SIG-M5 treated with dmso at 0.1 percent for 504 hours (cell line): ENCODE measurements around the gene LYPD4.
"Not testable (repeated sequence)": the region's sequence is repeated elsewhere in the genome, so short reads cannot be mapped to it uniquely, and the experiment has no call there.

ENCODE experiments used
- DNase-seq: peaks from one replicate; lab custom pipeline; 2025; ENCODE audit not compliant: unreplicated experiment; lab: John Stamatoyannopoulos, UW

The LYPD4 gene

DNA sequence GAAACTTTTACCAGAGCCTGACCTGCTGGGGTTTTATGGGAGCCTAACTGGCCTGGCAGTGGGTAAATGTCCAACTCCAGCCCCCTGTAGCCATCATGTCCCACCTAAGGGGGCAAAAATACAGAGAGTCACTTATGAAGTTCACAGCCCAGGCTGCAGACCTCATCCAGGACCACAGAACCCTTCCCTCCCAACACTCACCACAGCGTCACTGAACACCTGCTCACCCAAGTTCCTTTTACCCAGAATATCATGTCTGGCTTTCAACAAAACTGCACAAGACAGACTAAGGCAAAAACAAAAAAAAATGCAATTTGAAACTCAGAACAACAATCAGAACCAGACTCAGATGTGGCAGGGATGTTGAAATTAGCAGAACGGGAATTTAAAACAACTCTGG, 41.7 kb downstream of the LYPD4 start:
- no peak for DNase-seq

DNA sequence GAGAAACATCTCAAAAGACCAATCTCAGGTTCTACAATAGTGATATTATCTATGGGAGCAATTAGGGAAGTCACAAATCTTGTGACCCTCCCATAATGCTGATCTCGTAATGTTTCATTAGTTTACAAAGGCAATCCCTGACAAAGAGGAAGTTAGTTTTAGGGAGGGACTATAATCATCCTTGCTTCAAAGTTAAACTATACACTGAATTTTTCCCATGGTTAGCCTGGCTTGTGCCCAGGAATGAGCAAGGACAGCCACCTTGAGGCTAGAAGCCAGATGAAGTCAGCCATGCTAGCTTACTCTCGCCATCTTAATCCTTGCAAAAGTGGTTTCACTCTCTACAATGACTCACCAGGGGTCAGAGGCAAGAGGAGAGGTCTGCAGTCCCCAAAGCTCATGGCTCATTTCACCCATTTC, 42.7 kb downstream of the LYPD4 start:
- peak; percentile 78 for DNase-seq

DNA sequence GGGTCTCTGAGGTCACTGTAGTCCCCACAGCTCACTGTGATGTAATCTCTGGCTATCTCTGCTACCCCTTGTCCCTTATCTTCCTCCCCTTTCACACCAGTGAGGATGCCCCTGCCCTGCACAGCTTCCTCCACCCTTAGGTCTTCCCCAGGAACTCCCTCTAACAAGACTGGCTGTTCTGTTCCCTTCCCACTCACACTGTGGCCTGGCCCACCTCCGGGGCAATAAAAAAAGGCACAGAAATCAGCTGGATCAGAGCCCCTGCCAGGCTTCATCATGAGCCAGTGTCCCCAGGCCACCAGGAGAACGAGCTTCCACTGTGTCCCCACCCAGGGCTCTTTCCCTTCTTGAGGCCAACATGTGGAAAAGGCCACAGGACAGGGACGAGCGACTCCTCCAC, 43.5 kb downstream of the LYPD4 start:
- DNase-seq, result no peak

DNA sequence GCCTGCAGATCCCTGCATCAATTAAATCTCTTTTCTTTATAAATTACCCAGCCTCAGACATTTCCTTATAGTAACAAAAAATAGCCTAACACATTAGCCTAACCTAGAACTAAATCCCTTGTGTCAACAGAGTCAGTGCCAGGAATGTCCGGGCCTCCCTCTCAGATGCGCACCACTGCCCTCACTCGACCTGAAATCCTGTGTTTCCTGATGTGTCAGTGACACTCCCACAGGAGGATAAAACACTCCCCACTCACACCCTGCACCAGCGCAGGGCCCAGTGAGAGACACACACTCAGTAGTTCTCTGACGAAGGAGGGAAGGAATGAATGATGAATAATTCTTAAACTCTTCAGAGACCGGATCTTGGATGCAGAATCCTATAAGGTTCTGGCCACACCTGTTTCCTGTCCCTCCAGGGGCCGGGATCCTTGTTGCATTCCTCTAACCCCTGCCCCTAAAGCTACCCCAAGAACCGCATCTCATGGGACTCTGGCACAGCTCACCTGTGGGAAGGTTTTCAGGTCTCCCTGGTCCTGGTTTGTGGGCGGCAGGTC, 45.0 kb downstream of the LYPD4 start:
- DNase-seq, result no peak

DNA sequence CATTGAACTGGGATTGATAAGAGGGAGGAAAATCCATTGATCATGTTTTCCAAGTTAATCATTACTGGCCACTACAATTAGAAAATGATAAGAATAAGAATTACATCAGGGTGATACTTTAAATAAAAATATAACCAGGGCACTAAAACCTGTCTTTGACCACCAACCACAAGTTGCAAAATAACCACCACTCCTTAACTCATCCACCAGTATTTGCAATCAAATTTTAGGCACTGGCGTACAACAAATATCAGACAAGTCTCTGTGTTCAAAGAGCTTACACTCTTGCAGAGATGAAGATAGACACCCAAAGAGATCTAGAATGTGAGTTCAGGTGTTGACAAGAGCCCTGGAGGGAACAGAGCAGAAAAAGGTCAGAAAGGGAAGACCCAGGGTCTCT, 47.6 kb downstream of the LYPD4 start:
- DNase-seq, result peak; percentile 37

DNA sequence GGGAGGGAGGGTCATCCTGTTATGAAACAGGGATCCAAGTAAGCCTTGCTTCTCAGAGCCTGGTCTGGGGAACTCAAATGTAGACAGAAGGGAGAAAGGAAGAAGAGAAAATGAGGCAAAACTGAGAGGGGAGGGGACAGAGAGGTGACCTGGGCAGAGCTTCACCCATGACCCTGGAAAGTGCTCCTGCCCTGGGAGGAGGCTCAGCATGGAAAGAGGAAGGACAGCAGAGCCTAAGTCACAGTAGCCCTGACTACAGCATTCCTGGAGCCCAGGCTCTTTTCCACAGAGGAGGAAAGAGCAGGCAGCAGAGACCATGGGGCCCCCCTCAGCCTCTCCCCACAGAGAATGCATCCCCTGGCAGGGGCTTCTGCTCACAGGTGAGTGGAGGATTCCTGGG, 48.1 kb downstream of the LYPD4 start, which contains the start of gene CEACAM3:
Gene CEACAM3 (plus strand): TSS at position 226 of the 400 bp plus-strand sequence. CDS start 91 bp downstream, at position 317.
- DNase-seq, result no peak

DNA sequence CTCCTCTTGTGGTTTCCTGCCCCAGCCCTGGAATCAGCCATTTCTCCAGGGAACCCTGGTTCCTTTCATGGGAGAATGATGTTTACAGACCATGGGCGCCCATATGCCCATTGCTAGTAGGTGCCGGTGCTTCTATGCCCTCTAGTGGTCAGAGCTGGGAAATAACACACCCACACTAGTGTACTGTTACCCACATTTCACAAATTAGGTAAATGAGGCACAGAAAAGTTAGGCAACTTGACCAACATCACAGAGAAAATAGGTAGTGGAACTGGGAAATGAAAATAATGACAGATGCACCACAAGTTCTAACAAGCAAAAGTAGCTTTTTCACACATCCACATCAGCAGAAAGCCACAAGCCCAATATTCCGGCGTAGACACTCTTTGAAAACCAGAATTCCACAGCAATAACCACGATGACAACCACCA, 49.4 kb downstream of the LYPD4 start:
- DNase-seq, result peak; percentile 79

DNA sequence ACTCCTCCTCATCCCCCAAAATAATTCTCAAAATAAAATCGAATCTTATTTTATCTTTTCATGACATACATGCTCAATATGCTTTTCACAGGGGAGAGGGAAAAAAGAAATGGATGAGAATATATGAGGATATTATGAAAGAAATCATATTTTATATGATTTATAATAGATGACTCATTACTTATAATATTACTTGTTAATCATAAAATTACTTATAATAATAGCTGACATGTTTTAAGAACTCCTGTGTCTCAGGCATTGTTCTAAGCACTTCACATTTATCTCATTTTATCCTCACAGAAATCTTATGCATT, 51.1 kb downstream of the LYPD4 start:
- no peak for DNase-seq

DNA sequence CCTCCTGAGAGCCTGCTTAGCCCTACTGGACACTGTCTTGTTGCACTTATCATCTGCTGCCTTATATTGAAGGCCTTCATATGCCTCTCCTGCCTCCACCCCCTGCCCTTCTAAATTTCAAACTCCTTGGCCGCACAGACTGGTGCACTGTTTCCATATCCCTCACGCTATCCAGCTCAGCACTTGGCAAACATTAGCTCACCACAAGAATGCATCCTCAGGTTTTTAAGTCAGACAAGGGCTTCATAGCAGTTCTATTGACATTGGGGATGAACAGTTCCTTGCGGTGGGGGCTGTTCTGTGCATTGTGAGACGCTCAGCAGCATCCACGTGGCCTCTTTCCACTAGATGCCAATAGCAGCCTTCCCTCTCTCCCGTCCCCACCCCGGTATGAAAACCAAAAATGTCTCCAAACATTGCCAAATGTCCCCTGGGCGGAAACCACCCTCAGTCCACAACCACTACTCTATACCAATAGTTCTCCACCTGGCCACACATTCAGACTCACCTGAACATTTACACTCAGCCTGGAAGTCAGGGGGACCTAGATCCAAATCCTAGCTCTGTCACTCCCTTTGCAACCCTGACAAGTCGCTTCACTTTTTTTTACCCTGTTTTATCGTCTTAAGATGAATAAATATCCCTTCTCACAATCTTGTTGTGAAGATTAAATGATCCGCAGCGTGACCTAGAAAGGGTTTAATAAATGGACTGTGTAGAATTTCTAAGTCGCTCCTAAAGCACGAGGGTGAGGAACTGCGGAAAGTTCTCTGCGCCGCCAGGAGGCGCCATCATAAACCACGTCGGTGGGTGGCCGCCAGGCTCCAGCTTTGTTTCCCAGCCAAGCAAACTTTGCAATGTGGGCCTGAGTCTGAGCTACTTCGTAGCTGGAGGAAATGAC, 51.7 kb downstream of the LYPD4 start:
- peak; percentile 65 for DNase-seq

DNA sequence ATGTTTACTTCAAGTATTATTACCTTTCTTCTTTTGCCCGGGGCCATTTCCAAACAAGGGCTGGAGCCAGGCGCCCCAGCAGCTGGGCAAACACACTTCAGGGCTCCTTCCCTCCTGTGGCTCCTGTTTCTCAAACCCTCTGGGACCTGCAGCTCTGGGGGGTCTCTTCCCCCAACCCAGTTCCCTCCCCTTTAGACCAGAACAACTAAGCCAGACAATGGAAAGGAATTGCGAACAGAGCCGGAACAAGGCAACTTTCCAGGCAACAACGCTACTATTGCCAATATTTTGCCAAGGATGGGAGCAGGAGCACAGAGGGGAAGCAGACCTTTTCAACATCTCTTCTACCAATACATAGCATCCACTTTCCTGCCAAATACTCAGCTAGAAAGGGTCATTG, 55.4 kb downstream of the LYPD4 start:
- not testable (repeated sequence) for DNase-seq

DNA sequence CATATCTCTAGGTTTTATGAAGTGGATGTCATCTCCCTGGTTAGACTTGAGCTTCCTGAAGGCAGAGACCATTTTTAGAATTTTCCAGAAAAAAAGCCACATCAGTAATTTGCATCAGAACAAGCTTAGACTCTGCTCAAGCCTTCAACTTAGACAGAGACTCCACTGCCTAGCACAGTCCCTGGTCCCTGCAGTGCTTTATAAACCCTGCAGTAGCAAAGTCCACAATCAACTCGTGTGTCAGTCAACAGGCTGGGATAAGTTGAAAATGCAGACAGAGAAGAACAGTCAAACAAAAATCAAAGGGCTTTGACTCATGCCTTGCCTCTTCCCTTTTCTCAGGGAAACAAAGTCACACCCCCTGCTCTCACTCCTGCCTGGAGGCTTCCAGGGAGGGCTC, 56.0 kb downstream of the LYPD4 start:
- not testable (repeated sequence) for DNase-seq
